HG03521 (cell line): ENCODE data around the gene RHOV.

Experiments used
- ATAC-seq: cut with Tn5 transposase; IDR thresholded peaks from one replicate; pipeline ENCODE4 v1.9.1; 2021; ENCODE audit warnings: mild to moderate bottlenecking, moderate library complexity; ENCODE audit not compliant: unreplicated experiment

The RHOV gene

DNA sequence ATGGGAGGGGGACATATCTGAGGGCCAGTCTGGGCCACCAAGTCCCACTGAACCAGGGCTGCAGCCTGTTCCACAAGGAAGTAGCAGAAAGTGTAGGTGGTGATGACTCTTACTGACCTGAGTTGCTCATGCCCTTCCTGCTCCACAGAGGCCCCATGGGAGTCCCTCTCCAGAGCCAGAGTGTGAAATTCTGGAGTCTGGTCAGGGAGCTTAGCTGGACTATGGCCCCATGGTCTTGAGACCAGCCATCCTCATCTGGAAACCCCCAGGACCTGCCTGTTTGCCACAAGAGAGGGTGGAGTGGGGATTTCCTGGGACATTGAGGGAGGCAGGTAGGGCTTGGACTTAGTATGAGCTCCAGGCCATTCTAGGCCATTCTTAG, 27.2 kb downstream of the RHOV start:
- ATAC-seq: no peak

DNA sequence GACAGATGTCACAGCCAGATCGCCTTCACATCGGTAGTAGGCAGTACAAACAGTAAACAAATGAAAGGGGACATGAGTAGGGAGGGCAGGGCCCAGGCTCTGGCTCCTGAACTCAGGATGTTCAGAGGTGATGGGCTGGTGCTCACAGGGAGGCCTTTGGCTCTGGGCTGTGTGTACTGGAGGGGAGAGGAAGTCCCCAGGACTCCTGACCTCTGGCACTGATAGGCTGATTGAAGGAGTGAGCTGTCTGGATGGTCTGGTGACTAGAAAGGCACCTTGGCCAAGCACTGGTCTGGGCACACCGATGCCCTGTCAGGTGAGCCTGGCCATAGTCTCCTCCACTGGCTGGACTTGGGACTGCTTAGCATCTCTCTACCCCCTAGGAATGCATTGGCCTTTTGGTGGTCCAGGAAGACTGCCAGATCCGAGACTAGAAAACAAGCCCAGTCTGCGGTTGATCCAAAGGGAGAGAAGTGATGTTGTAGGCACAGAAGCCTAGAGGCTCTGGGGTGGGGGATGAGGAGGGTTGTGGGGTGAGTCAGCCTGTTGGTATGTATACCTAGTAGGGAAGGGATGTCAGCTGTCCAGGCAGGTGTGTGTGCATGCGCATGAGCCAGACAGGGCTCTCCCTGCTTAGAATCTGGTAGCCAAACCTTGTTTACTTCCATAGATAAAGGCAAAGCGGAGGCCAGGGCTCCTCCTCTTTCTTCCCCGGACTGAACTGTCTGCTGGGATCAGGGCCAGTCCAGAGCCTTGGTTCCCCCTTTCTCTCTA, 28.3 kb downstream of the RHOV start:
- ATAC-seq: no peak

DNA sequence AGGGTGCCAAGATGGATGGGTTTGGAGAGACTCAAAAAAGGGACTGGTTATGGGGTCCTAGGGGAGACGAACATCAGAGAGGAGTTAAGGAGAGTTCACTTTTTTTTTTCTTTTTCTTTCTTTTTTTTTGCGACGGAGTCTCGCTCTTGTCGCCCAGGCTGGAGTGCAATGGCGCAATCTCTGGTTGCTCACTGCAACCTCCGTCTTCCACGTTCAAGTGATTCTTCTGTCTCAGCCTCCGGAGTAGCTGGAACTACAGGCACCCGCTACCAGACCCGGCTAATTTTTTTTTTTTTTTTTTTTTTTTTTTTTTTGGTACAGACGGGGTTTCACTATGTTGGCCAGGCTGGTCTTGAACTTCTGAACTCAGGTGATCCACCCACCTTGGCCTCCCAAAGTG, 29.0 kb downstream of the RHOV start:
- ATAC-seq: no peak

DNA sequence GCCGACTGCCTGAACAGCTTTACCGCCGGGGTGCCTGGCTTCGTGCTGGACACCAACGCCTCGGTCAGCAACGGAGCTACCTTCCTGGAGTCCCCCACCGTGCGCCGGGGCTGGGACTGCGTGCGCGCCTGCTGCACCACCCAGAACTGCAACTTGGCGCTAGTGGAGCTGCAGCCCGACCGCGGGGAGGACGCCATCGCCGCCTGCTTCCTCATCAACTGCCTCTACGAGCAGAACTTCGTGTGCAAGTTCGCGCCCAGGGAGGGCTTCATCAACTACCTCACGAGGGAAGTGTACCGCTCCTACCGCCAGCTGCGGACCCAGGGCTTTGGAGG, 29.4 kb downstream of the RHOV start:
- no peak for ATAC-seq

GRCh38 chr15:40843885-40844695, 29.9 kb downstream of the RHOV start, which contains the start of gene SPINT1:
Gene SPINT1 (plus strand): TSS chr15:40844048. CDS start chr15:40844555, 507 bp downstream.
- ATAC-seq: no peak

DNA sequence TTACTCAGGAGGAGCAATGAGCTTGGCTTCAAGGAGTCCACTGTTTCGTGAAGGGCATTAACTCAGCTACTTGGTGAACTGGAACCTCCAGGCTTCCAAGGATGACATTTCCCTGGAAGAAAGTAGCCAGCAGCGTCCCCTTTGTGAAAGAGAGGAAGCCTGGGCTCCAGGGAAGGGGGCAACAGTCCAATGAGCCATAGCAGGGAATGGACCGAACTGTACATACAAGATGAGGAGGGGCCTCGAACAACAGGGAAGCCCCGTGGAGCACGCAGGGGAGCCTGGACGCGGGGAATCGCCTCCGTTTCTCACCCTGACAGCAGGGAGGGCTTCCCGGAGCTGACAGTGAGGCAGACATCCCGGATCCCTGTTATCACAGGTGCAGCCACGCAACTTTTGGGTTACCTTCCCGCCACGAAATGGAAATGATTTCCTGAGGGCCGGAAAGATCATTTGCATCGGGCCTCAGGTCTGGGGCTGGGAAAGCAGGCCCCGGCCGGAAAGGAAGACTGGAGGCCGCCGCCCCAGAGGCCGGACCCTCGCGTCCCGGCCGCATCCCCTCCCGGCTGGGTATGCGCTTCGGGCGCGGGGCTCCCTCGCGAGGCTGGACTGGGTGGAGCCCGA, 30.7 kb downstream of the RHOV start:
- no peak for ATAC-seq

DNA sequence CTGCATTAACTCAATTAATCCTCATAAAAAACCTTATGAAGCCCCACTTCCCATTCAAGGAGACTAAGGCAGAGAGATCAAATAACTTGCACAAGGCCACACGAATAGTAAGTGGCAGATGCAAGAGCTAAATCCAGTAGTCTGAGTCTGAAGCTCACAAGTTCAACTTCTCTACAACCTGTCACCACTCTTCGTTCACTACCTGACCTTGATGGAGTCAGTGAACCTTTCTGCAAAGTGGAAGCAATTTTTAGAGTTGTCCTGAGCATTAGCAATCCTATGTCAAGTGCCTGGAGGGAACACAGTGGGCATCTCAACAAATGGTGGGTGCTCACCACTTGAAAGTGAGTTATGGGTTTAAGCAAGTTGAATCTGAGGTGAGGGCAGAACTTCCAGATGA, 32.3 kb downstream of the RHOV start:
- no peak for ATAC-seq

DNA sequence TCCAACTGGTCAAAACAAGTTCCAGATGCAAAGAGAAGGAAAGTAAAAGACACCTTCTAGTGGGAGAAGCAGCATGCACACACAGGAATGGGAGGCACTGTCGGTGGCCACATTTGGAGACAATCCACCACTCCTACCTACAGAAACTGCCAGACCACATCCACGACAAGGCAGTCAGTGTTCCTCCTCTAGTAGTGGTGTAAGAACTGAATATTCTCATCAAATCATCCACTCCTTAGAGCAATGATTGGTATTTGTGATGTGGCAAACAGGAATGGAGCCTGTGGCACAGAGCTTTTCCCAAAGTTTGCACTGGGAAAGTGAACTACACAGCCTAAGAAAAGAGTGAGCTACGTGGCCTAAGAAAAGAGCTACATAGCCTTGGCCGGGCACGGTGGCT, 35.3 kb downstream of the RHOV start:
- ATAC-seq: no peak

GRCh38 chr15:40836020-40836419, 38.0 kb downstream of the RHOV start:
- no peak for ATAC-seq

- ATAC-seq: no peak
Observed at GRCh38 chr15:40832903-40833302, 41.1 kb downstream of the RHOV start.

DNA sequence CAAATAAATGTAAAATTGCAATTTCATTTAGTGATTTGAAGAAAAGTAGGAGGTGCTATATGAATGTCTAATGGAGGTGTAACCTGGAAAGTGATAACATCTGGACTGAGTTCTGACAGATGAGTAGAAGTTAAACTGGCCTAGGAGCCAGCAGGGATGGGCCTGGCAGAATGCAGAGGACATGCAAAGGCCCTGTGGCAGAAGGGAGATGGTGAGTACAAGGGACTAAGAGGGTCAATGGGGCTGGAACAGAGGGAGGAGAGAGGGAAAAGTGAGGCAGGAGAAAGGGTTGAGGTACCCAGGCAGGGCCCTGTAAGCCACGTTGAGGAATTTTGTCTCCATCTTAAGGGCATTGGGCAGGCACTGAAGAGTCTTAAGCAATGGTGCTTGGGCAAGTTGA, 42.2 kb downstream of the RHOV start:
- no peak for ATAC-seq

GRCh38 chr15:40830884-40831283, 43.1 kb downstream of the RHOV start:
- ATAC-seq: no peak

DNA sequence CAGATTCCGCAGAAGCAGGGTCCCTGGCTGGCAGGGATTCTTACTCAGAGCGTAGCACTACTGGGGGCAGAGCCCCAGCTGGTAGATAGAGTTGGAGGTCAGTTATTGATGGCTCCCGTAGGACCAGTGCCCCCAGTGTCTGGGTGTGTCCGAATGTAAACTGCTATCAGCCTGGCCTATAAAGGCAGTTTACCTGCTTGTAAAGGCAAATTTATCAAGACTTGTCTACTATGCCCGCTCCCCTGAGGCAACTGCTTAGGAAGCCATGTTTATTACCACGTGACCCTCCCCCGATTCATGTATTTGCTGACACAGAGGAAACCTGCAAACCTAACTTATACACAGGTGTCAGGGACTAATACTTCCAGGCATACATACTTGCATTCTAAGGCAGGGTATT, 44.9 kb downstream of the RHOV start:
- ATAC-seq: no peak

- ATAC-seq: no peak
Observed at GRCh38 chr15:40828447-40829036, 45.5 kb downstream of the RHOV start, which contains the start of gene PPP1R14D. Gene PPP1R14D (minus strand): TSS chr15:40828708. CDS start chr15:40828641, 67 bp downstream.

DNA sequence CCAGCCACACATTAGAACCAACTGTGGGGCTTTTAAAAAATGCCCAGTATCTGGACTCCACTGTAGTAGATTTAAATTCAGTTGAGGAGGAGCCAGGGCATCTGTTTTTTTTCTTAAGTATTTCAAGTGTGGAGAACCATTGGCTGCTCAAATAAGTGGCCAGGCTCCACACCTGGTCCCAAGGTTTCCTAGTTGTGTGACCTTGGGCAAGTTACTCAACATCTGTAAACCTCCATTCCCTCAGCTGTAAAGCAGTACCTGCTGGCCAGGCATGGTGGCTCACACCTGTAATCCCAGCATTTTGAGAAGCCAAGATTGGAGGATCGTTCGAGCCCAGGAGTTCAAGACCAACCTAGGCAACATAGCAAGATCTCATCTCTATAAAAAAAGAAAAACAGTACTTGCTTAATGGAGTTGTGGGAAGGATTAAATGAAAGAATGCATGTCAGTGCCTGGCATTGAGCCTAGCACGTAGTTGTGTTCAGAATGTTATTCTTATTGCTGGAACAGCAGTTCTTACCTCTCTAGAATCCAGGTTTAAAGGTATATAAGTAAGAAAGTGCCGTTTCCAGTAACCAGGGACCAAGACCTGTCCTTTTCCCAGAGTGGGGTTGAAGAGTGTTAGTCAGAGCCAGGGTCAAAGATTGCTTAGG, 47.5 kb downstream of the RHOV start:
- ATAC-seq: no peak

DNA sequence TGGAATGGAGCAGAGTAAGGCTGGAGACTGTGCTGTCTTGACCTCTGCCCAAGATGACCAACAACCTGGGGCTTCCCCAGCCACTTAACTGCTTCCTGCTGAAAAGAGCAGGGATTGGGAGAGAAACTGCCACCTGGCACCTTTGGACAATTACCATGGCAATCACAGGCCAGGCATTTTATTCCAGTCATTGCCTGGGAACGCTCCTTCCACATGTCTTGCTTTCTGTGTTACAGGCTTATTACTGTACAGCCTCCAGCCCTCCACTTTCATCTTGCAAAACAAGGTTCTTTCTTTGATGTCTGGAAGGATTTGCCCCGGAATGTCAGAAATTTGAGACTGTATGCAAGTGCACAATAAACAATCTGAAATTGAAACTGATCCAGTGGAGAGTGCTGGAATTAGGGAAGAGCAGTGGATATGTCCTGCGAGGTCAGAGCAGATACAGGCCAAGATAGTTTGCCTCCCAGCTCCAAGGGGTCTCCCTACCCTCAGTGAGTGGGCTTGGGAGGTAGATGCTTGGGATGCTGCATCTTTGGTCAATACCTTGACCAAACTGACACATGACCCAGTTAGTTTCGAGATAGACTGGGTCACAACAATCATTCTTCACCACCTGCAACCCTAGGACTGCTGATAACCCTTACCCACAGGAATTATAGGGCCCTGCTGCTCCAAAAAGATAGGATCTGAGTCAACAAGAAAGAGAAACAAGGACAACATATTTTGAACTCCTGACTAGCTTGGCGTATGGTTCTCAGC, 48.2 kb downstream of the RHOV start:
- ATAC-seq: no peak

- no peak for ATAC-seq
Observed at GRCh38 chr15:40823572-40824343, 50.3 kb downstream of the RHOV start.
